ENCODE measurements around the gene COL19A1.
"Not testable (repeated sequence)": the region's sequence is repeated elsewhere in the genome, so short reads cannot be mapped to it uniquely, and the experiment has no call there.

The COL19A1 gene

DNA sequence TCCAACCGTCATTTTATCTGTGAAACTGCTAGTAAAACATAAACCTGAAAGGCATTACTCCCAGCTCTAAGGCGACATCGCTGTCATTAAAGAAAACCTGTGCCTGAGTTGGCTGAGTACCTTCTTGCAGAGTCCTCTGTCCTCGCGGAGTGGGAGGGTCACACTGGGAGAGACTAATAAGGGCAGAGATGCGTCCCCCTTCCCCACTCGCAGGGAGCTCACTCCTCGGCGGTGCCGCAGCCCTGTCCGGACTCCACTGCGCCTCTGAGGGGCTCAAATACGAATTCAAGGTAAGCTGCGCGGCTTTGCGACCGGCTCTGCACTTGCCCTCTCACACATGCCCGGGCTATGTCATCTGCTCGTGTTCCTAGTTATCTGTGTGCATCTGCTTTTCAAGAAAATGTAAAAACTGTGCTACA, at the start of gene COL19A1:
TSS of gene COL19A1 (plus strand) at position 206 of the 419 bp plus-strand sequence. CDS start 13,012 bp downstream, outside the sequence.
- DNase-seq: peak; percentile 25 to 61

DNA sequence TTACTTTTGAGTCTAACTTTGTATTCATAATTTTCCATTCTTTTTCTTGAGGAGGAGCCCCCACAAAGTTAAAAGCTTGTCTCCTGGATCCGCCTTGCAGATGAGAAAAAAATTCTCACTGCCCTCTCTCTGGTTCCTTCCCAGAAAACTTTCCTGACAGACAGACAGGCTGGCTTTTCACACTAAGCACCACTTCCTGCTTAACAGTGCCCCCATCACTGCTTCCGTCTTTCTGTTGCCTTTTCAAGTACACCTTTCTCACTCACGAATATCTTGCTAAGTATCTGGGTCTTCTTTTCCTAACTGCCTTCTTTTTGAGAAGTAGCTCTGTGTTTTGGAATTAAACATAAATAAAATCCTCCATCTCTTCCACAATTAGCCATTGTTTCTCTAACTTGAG, 49.8 kb upstream of the COL19A1 start:
- peak; percentile 21 to 38 for DNase-seq

DNA sequence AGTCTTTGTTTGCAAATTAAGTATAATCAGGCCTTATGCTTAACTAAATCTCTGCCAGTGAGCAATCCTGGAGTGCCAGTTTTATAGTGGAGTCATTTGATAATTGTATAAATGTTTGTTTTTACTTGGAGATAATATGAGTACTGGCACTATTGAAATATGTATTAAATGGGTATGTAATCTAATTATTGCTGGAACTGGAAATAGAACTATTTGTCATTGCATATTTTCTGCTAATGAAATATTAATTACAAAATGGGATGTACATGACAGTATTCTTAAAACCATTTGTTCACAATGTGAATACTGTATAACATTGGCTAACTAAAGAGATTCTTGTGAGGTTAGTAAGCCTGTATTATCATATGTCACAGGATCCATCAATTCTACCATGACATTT, 49.0 kb upstream of the COL19A1 start:
- DNase-seq: no peak

DNA sequence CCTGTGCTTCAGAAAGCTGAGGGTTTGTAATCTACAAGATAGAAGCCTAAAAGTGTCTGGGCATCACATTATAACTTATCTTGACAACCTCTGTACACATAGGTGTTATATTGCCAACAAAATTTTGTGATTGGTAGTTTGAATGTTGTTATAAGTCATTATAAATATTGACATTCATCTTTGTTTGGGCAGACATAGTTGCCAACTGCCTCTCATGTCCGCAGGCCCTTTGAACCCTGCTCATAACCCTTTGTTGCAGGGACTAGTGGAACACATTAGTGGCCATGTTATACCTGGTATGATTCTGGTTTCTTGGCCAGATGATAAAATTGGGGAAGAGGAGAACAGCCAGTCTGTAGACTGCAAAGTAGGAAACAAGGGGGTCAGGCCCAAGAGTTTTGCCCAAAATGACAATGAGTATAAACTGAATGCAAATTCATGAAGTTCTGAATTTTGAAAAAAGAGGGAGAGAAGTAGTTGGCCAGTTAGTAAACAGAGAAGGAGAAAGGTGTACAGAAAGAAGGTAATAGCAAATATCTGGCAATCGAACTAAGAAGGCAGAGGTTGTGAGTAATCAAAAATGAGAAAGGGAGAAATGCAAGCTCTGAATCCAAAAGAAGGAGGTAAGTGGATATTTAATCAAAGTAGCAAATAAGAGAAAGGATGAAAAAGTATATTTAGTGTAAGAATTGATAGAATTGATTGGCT, 48.0 kb upstream of the COL19A1 start:
- no peak for DNase-seq

DNA sequence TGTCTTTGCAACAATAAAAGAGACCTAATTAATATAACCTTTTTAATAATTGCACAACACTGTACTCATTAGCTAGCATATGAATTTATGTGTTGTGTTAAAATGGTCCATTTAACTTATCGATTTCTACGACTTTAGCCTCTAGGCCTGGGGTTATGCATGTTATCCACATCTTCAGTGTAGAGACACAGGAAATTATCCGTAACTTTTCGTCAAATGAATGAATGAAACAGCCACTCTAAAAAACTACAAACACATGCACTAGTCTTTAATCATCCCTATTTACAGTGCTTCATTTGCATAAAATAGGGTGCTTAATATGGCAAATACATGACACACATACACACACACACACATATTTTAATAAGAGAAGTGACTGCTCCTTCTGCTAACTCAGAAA, 47.2 kb upstream of the COL19A1 start:
- no peak for DNase-seq

DNA sequence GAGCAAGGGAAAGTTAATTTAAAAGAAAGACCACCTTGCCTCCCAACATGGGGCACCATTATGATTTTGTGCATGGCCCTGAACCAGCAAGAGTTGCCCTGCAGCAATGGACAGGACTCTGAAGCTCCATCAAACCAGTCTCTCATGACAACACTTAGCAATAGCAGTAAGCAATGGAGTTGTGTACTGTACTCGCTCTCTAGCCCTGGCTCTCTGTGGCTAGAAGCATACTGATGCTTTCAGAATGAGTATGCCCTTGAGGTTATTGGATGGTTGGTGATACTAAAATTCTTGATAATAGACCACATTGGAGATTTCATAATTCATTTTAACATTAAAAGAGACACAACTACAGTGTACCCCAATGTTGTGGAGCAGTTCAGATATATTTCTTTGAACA, 46.3 kb upstream of the COL19A1 start:
- DNase-seq: no peak

DNA sequence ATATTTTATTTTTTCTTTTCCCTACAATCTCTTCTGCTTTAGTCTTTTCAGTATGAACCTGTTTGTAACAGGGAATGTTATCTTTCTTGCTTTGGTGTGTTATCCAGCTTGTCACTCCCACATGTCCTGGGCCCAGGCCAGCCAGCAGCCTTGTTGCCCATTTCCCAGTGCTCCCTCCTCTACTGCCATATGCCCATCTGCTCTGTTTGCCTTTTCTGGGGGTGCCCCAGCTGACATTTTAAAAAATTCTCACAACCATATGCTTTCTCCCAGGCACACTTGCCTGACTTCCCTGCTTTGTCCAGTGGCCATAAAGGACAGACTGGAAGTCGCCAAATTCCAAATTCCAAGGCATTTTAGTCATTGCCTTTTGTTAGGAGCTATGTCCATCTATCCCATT, 45.9 kb upstream of the COL19A1 start:
- no peak for DNase-seq

DNA sequence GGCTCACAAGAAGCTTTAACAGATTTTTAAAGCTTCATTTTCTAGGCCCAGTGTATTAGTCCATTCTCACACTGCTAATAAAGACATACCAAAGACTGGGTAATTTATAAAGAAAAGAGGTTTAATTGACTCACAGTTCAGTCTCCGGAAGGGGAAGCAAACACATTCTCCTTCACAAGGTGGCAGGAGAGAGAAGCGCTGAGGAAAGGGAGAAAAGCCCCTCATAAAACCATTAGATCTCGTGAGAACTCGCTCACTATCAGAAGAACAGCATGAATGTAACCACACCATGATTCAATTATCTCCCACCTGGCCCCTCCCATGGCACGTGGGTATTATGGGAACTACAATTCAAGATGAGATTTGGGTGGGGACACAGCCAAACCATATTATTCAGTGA, 42.0 kb upstream of the COL19A1 start:
- not testable (repeated sequence) for DNase-seq

DNA sequence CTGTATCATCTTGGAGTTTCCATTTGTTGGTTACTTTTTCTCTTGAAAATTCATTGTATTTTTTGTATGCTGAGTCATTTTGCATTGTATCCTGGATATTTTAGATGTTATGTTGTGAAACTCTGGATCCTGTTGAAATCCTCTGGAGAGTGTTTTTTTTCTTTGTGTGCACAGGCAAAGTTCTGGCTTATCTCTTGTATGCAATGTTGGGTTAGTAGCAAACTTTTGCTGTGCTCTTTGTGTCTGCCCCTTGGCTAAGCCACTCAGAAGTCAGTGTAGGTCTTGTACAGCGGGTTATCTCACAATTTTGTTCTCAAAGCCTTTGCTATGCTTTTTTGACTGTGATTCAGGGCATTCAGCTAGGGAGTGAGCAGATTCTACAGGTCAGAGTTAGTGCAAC, 40.5 kb upstream of the COL19A1 start:
- no peak for DNase-seq

DNA sequence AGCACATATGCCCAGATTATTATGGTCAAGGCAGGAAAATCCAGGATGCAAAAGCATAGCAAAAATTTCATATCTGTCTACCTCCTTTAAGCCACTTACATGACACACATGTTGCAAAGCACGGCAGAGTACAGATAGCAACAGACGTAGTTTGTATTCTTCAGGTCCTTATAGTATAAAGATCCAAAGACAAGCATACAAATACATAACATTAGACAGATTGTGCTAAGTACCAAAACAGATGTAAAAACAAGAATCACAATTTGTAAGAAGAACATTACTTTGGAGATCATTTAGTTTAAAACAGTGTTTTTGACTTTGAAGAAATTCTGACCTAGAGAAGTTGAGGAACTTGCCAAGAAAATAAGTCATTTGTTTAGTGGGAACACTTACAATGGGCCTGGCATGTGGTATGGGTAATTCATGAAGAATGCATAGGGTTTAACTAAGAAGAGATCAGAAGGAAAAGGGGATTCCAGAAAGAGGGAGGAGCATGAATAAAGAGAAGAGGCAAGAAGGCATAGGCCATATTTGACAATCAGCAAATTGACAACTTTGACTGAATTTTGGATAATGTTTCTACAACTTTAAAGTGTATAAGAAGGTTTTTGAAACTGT, 39.0 kb upstream of the COL19A1 start:
- no peak for DNase-seq

DNA sequence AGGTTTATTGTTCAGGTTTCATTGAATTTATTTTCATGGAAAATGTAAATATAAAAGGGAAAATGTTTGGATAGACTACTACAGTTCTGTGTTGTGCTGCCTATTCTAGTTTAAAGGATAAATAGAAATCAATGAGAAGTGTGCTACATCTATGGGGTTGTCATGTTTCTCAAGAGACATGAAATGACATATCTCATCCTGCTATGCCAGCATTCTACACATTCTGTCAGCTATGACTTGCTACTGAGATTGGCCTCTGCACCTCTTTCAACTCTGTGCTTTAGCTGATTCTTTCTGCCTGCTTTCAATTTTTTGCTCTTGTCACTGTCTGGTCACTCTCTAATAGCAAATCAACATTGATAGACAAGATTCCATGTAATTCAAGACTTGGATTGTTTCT, 33.8 kb upstream of the COL19A1 start:
- no peak for DNase-seq

DNA sequence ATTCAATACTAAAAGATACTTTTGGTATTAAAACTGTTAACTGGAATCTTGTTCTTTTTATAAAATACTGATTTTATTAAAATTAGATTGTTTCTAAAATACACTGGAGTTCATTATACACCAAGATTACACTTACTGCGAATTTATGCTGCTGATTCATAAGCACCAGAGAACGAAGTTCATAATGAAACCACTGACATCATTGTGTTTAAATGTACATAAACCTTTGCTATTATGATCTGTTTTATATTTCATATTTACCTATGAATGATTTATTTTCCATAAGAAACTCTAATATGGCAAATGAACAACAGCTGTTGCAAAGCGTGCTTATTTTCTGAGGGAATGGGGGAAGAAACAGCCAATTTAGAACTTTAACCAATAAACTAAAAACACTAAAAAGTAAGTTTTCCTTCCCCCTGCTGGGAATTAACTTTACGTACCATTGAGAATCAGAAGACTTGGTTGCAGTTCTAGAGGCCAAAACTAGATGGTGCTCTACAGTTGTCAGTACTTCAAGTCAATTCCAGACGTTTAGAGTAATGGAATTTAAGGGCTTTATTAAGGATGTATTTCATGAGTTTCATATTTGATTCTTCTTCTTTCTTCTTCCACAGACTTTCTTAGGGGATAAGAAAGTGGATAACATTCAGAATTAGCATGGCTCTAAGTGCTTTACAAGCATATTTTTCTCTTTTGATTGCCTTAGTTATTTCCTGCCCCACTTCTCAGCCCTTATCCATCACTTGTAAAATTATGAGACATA, 30.8 kb upstream of the COL19A1 start:
- DNase-seq: peak in 1 of 2 donors; percentile 51

DNA sequence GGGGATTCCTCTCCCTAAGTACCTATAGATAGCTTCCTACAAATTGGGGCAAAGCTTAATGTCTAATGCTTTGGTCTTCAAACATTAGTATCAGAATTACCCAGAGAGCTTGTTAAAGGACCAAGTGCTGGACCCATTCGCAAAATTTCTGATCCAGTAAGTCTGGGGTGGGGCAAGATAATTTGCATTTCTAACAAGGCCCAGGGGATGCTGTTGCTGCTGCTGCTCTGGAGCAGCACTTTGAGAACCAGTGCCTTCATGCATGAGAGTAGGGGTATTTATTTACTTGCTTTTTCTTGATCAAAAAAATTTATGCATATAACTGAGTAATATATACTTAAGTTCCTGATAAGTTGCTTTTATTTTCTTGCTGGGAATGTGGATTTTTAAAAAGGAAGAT, 24.5 kb upstream of the COL19A1 start:
- DNase-seq: no peak

DNA sequence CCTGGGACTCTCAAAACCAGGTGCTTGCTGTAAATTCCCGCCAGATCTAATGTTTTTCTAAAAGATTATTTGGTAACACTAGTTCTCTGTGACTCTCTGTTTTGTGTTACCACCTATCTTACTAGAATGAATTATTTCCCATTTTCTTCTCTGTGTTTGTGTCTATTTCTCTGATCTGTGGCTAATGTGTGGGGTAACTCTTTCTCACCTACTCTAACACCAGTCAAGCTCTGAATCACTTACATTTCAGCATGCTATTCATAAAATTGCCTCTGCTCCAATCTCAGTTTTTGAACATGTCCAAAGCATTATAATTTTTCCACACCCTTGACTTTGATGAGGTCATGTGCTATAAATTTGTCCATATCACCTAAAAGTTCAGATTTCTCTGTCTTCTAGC, 23.2 kb upstream of the COL19A1 start:
- no peak for DNase-seq

DNA sequence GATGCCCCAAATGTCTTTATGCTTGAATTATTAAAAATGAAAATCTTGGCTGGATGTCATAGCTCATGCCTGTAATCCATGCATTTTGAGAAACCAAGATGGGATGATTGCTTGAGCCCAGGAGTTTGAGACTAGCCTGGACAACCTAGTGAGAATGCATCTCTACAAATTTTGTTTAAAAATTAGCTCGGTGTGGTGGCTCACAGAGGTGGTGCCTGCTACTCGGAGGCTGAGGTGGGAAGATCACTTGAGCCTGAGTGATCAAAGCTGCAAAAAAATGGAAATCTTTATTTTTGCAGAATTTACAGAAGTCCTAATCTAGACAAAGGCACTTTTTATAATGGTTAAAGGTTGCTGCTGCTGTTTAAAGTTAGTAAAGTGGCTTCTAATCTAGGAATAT, 20.0 kb upstream of the COL19A1 start:
- no peak for DNase-seq

DNA sequence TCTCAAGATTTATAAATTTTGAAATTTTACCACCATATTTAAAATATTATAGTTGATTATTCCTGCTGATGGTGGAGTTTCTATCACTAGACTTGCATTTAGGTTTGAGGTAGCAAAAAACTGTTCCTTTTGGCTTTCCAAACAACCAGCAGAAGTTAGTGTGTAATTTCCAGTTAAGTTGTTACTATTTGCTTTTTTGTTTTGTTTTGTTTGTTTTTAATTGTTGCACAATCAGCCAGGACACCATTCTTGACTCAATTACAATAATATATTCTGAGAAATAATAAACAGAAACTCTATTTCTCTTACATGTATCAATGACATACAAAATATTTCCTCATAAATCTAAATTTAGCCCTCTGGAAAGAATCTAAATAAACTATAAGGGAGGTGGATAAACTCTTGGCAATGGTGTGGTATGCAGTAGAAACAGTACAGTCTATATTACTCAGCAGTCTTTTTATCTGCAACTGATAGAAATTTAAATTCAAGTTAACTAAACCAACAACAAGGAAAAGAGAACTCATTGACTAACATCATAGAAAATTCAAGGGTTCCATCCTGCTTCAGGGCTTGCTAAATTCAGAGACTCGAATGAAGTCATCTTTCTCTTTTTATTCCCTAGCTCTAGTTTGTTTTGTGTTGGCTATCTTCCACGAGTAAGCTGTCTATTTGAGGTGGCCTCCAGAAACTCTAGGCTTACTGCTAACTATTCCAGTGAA, 19.4 kb upstream of the COL19A1 start:
- DNase-seq: no peak

DNA sequence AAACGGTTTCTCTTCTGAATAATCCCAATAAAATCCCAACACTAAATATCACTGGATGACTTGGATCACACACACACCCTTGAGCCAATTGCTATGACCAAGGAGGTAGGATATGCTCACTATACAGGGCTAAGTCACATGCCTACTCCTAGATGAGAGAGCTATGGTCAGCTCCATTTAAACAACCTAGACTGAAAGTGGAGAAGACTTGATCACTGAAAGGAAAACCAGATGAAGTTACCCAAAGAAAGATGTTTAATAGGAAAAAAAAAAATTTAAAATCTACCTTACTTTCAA, 18.9 kb upstream of the COL19A1 start:
- no peak for DNase-seq

DNA sequence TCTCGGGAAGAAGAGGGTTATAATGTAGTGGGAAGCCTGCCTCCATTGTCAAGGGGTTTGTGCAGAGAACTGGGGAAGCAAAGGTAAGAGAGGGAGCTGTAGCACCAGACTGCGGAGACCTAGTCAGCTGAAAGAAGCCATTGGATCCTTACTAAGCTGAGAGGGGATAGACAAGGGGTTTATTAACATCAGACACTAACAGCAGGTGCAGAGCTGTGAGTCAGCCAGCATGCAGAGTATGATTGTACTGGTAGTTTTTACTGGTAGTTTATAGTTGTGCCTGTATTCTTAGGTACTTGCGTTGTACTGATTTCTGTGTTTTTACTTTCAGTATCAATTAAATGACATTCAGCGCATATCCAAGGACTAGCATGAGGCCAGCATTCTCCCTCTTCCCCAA, 17.8 kb upstream of the COL19A1 start:
- DNase-seq: no peak

DNA sequence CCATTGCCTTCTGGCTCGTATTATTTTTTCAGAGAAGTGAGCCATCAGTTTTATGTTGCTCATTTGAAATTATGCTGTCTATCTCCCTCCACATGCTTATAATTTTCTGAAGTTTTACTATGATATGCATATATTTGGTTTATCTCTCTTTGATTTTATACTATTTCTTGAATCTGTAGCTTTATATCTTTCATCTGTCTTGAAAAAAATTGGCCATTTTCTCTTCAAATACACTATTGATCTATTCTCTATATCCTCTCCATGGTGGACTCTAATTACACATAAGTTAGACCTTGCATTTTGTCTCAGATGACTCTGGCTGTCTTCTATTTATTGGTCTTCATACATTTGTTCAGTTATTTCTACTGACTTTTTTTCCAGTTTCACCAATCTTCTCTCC, 13.7 kb upstream of the COL19A1 start:
- no peak for DNase-seq

DNA sequence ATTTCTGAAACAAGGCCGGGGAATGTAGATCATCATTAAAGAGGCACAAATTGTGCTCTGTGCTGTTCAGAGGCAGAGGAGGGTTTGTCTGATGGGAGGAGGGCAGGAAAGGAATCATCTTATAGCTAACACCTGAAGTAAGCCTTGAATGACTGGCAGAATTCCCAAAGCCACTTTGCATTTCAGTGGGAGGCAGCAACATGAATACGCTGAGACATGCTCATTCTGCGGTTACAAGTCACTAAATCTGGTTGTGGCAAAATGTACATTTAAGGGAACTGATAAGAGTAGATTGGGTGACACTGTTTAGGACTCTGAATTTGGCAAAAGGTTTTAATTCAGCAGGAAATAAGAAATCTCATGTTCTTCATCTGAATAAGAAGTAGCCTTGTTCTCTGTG, 4.4 kb upstream of the COL19A1 start:
- DNase-seq: no peak

DNA sequence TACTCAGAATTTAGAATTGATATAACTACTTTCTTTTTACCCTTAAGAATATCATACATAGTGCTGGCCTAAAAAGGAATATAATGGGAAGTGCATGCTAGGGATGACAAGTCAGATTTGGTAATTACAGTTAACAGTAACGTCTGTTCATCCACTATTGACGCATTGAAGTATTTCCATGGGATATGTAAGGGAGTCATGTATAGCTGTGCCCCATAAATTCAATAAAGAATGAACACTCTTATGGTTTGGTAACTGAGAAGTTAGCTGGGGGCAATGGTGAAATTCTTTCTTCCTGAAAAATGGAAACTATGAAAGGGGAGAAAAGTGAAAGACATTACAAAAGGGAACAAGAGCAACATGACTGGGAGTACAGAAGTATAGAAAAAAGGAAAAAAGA, 2.6 kb upstream of the COL19A1 start:
- no peak for DNase-seq

DNA sequence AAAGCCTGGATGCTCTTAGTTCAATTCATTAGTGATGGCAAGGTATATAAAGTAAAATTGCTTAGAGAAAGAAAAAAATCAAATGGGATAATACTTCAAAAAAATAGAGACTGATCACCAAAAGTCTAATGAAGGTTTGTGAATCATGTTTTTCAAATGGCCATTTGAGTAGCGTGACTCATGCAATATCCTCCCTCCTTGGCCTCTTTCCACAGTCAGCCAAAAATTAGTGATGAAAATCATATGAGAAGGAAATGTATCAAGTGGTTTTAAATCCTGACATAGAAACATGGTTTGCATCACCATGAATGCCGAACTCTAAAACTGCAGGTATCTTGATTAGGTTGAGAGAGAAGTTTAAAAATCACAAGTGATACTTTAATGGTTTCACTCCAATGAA, 1.2 kb upstream of the COL19A1 start:
- DNase-seq: no peak

DNA sequence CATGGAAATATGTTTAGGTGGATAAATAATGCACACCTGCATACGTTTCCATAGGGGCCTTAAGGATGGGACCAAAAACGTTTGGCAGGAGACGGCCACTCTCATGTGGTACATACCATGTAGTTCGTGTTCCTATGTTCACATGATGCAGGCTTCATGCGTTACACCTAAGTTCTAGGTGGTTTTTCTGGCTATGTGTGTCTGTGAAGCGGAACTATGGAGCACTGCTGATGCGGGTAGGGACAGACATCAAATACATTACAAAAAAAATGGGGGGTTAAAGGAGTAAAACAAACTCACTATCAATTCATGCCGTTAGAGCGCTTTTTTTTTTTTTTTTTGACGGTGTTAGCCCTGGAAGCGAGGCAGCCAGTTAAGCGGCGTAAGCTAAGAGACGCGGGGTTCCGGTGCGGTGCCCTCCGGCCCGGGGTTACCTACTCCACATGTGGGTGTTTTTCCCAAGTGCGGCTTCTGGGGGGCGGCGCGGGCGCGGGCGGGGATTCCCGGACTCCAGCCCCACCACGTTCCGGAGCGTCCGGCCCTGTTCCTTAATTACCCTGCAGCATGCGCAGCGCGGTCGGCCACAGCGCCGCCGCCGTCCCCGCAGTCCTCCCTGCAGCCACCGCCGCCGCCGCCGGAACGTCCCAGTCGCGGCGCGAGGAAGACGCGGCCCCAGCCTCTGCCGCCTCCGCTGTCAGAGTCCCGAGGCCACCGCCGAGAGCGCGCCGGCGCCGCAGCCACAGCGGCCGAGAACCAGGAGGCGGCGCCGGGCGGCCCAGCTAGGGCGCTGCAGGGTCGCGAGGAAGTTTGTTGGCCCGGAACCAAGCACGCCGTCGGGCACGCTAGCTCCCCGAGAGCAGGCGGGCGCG, 648 bp downstream of the COL19A1 start:
- peak; percentile 46 to 70 for DNase-seq
